K562 (cell line): ENCODE results near the gene DDX51. TPM values are rescaled to one million over a fixed set of nuclear protein-coding genes. Genes with fewer than 3 reads are reported as not detected.

Experiments used
- ATAC-seq: fragments of 200-7000 bp; cut with Tn5 transposase; 3 replicates; pipeline ENCODE4 v1.9.1; 2020; ENCODE audit warnings: moderate library complexity
- BruUV-seq: library from RNA; stranded (reverse); fragments of 400-500 nt; replicated peaks from 2 replicates; lab custom pipeline; 2021; lab: Mats Ljungman, UMichigan
- CTCF ChIA-PET: fragments of 300-600 bp; formaldehyde crosslinking; extraction: SDS; loops from one replicate; lab custom pipeline; 2021; ENCODE audit warnings: low intra/inter-chr PET ratio; lab: Yijun Ruan, JAX
- POLR2A ChIA-PET: fragments of 300-600, 350-650 bp; sonication (Branson Sonifier 250); formaldehyde crosslinking; extraction: SDS; loops from one replicate; lab custom pipeline; 2021; ENCODE audit warnings: antibody characterized with exemption, inconsistent platforms; lab: Yijun Ruan, JAX
- DNase-seq, 4 experiments: peaks; one replicate each; pipeline versions ENCODE4 v3.0.0 to v3.0.0-alpha.2; 2011 to 2018; ENCODE audit warnings: low spot score in 3 of 4, mixed read lengths in 3 of 4; ENCODE audit errors: extremely low read depth in 1 of 4
- FAIRE-seq: peaks from 2 replicates; lab custom pipeline; 2011; peaks lifted over from hg19 to GRCh38; lab: Jason Lieb, UNC
- H2AFZ ChIP-seq: 2 replicates; pipeline ENCODE4 v1.6.0; 2011; ENCODE audit warnings: low read depth, low read length, control low read depth, inconsistent platforms
- H3K27ac ChIP-seq: fragments of 200-600 bp; 3 replicates; pipeline ENCODE4 v1.8.0; 2011; ENCODE audit warnings: low read depth, mild to moderate bottlenecking, control low read depth, inconsistent platforms, low read length, moderate library complexity, mixed read lengths; ENCODE audit errors: extremely low read depth
- H3K27me3 ChIP-seq, 2 experiments: fragments of 300-600 bp in 1 of 2; 2 replicates in 1 of 2; 3 replicates in 1 of 2; pipeline versions ENCODE4 v1.6.0 to v1.8.0; 2011; ENCODE audit warnings: inconsistent platforms in 2 of 2, low read length in 2 of 2, mild to moderate bottlenecking in 1 of 2, mixed read lengths in 1 of 2, moderate library complexity in 1 of 2; ENCODE audit not compliant: control insufficient read depth in 2 of 2, insufficient read depth in 2 of 2
- H3K36me3 ChIP-seq: fragments of 300-600 bp; 3 replicates; pipeline ENCODE4 v1.8.0; 2011; ENCODE audit warnings: mild to moderate bottlenecking, low read length, inconsistent platforms; ENCODE audit not compliant: control insufficient read depth, insufficient read depth
- H3K4me1 ChIP-seq, 2 experiments: fragments of 200-600 bp in 1 of 2; replicated peaks in 1 of 2; 2 replicates in 1 of 2; 3 replicates in 1 of 2; pipeline versions ENCODE4 v1.5.1 to v1.8.0; 2011; ENCODE audit warnings: inconsistent platforms in 2 of 2, low read length in 2 of 2, mild to moderate bottlenecking in 1 of 2, mixed read lengths in 1 of 2, moderate library complexity in 1 of 2; ENCODE audit not compliant: control insufficient read depth in 2 of 2, insufficient read depth in 2 of 2
- H3K4me2 ChIP-seq: 2 replicates; pipeline ENCODE4 v1.6.1; 2011; ENCODE audit warnings: low read length, control low read depth, inconsistent platforms, mixed read lengths; ENCODE audit not compliant: insufficient read depth
- H3K4me3 ChIP-seq: fragments of 200-600 bp; sonication (generic), shearing (Covaris generic); 2 replicates; pipeline ENCODE4 v1.5.1; 2016; ENCODE audit warnings: control low read depth, inconsistent platforms
- H3K79me2 ChIP-seq: fragments of 200-600 bp; 3 replicates; pipeline ENCODE4 v1.8.0; 2011; ENCODE audit warnings: low read length, inconsistent platforms; ENCODE audit not compliant: control insufficient read depth, insufficient read depth
- H3K9ac ChIP-seq, 2 experiments: 2 replicates each; pipeline versions ENCODE4 v1.6.0 to v1.6.1; 2011; ENCODE audit warnings: low read depth in 2 of 2, low read length in 2 of 2, control low read depth in 1 of 2, inconsistent platforms in 1 of 2, mild to moderate bottlenecking in 1 of 2, mixed read lengths in 1 of 2; ENCODE audit not compliant: insufficient read depth in 1 of 2
- H3K9me1 ChIP-seq: one replicate; pipeline ENCODE4 v1.6.0; 2011; ENCODE audit warnings: inconsistent platforms, mild to moderate bottlenecking, low read length, moderate library complexity; ENCODE audit not compliant: control insufficient read depth, insufficient read depth
- H3K9me3 ChIP-seq: replicated peaks from 2 replicates; pipeline ENCODE4 v1.5.1; 2011; ENCODE audit warnings: low read depth, low read length, inconsistent platforms; ENCODE audit not compliant: control insufficient read depth, insufficient read depth
- H4K20me1 ChIP-seq: replicated peaks from 2 replicates; pipeline ENCODE4 v1.6.1; 2011; ENCODE audit warnings: low read length, inconsistent platforms, mixed read lengths; ENCODE audit not compliant: control insufficient read depth, insufficient read depth
- ARID1B ChIP-seq: fragments of 450-650 bp; IDR thresholded peaks from 2 replicates; pipeline ENCODE4 v1.6.1; 2016; ENCODE audit warnings: antibody characterized with exemption, mild to moderate bottlenecking, inconsistent platforms
- CBFA2T3 ChIP-seq: fragments of 450-650 bp; IDR thresholded peaks from 2 replicates; pipeline ENCODE4 v1.6.1; 2017
- CBX3 ChIP-seq, 2 experiments: IDR thresholded peaks; 1 replicate in 1 of 2; 2 replicates in 1 of 2; pipeline ENCODE4 v1.6.1; 2012; ENCODE audit warnings: inconsistent platforms in 2 of 2, low read length in 2 of 2, borderline replicate concordance in 1 of 2, control low read depth in 1 of 2
- KDM2B ChIP-seq: fragments of 250-450 bp; sonication (Bioruptor Pico); IDR thresholded peaks from 2 replicates; pipeline ENCODE4 v1.8.0; 2021; ENCODE audit warnings: mild to moderate bottlenecking, moderate library complexity
- MTA2 ChIP-seq: fragments of 450-650 bp; IDR thresholded peaks from 2 replicates; pipeline ENCODE4 v1.6.1; 2016; ENCODE audit warnings: low read depth
- TAL1 ChIP-seq: fragments of 450-650 bp; IDR thresholded peaks from 2 replicates; pipeline ENCODE4 v1.6.1; 2016; ENCODE audit warnings: mild to moderate bottlenecking
- TARDBP ChIP-seq: fragments of 450-650 bp; IDR thresholded peaks from 2 replicates; pipeline ENCODE4 v1.6.1; 2016
- TCF3 ChIP-seq: sonication (generic); formaldehyde crosslinking; IDR thresholded peaks from 2 replicates; pipeline ENCODE4 v1.4.0; 2020; ENCODE audit warnings: mild to moderate bottlenecking, missing genetic modification reagents
- ZNF121 ChIP-seq: sonication (generic); formaldehyde crosslinking; conservative IDR thresholded peaks from 2 replicates; pipeline ENCODE4 v1.8.0; 2022; ENCODE audit warnings: missing genetic modification reagents
- ZNF143 ChIP-seq: sonication (generic); formaldehyde crosslinking; IDR thresholded peaks from 2 replicates; pipeline ENCODE4 v1.9.0; 2022; ENCODE audit warnings: mild to moderate bottlenecking, missing genetic modification reagents
- ZNF280A ChIP-seq: fragments of 450-650 bp; IDR thresholded peaks from 2 replicates; pipeline ENCODE4 v1.6.1; 2018; ENCODE audit warnings: mild to moderate bottlenecking, low read depth; ENCODE audit not compliant: partially characterized antibody
- WGBS: fragments of 100-300 bp; shearing (Covaris generic); methylation state at CpG from one replicate; pipeline ENCODE4 v1.1.6; 2016; ENCODE audit warnings: low coverage, mixed read lengths; ENCODE audit not compliant: insufficient coverage; ENCODE audit errors: missing lambda C conversion rate; 5-methylcytosine and 5-hydroxymethylcytosine counted together
- in situ Hi-C: fragments of 300-500 bp; cut with MboI; formaldehyde crosslinking; loops from 4 replicates; pipeline ENCODE4 v1.15.0; 2018; ENCODE audit warnings: inconsistent platforms, mixed read lengths
- intact Hi-C: fragments of 100-400 bp; cut with micrococcal nuclease; formaldehyde crosslinking; loops from 2 replicates; pipeline ENCODE4 v1.14.2; 2022
- polyA plus RNA-seq, 8 experiments: library from polyadenylated mRNA; depleted of rRNA in 4 of 8; stranded (reverse) in 5 of 8; unstranded in 3 of 8; fragments of >200 nt; fragmentation: Nextera tagmentation in 2 of 8; fragmentation: Illumina TruSeq in 1 of 8; extraction: Ambion mirVana in 2 of 8; extraction: Trizol in 1 of 8; gene quantifications; 2 replicates each; pipeline versions ENCODE4 v1.2.1 to v1.2.3, GENCODE V29; 2011 to 2014; ENCODE audit warnings: inconsistent platforms in 1 of 8, missing spikeins in 1 of 8
- total RNA-seq, 7 experiments: library from RNA; depleted of rRNA in 6 of 7; stranded (reverse); fragments of >200 nt in 6 of 7; fragmentation: Illumina TruSeq in 2 of 7; extraction: Trizol in 2 of 7; gene quantifications; 2 replicates each; pipeline versions ENCODE4 v1.2.1 to v1.2.3, GENCODE V29; 2011 to 2021; ENCODE audit warnings: low replicate concordance in 1 of 7

Gene DDX51
- total and polyA plus RNA-seq, 9 of the 15 experiments (the other 6 are each of a cell fraction or from before 2014, with no cell fraction given): 1.1 to 35.9 (median 12.4) TPM

- 91% methylated on average over 11 of the region's 11 CpGs for WGBS
- ChIA-PET CTCF (no interaction called here), POLR2A (no interaction called here)
- ATAC-seq (no peak), DNase-seq (no peak), FAIRE-seq (no peak)
- BruUV-seq: no TSS peak
- Histone ChIP-seq H3K9me1 (no peaks in the 10 kb centered on the region), H3K27me3 (no peaks in the 10 kb centered on the region), H3K9ac (no peak overlapping the region), H3K9me3 (peaks cover 7% of the 10 kb centered on the region), H3K27ac (no peak overlapping the region), H3K4me1 (peaks cover 0 to 8% of the 10 kb centered on the region in 2 experiments; a peak in 1 of 5 replicates), H4K20me1 (no peaks in the 10 kb centered on the region), H3K79me2 (peaks cover 55% of the 10 kb centered on the region), H3K36me3 (peaks cover 72% of the 10 kb centered on the region), H3K4me2 (no peak overlapping the region), H3K4me3 (no peak overlapping the region), H2AFZ (no peak overlapping the region)
- TF ChIP-seq KDM2B (CRISPR knock-in tag) (no peak), MTA2 (no peak), TCF3 (0 out of 2 replicates have a peak, but pooled peaks have one; percentile 16), CBFA2T3 (0 out of 2 replicates have a peak, but pooled peaks have one; percentile 24), ZNF143 (CRISPR knock-in tag) (no peak), TAL1 (0 out of 2 replicates have a peak, but pooled peaks have one; percentile 14), ZNF121 (CRISPR knock-in tag) (no peak), ARID1B (peak; percentile 34; the same call in 1 of the 2 replicates), TARDBP (no peak), ZNF280A (peak; percentile 39), CBX3 (IDR thresholded peaks at IDR 0.05; ENCODE audit: borderline replicate concordance in 1 of 2, low read length in 2 of 2) (peak in 1 of 2 experiments; percentile 72; a peak in 1 of 3 replicates)
- intact Hi-C loops: no loop called here
- in situ Hi-C loops: no loop called here
Measured at GRCh38 chr12:132095520-132096409, 48.4 kb downstream of the DDX51 start.
